Testis (tissue), 3 donors: ENCODE data around the gene TBC1D8B. TPM values are rescaled to one million over a fixed set of nuclear protein-coding genes. Genes with fewer than 3 reads are reported as not detected.

Source experiments
- DNase-seq: peaks from one replicate; pipeline ENCODE4 v3.0.0-alpha.2; 2019
- H3K27ac ChIP-seq, 2 donors: fragments of 200-600 bp; sonication (generic); one replicate each; pipeline ENCODE4 v1.5.1; 2019
- H3K27me3 ChIP-seq: fragments of 200-600 bp; sonication (generic); one replicate; pipeline ENCODE4 v1.5.1; 2019
- H3K36me3 ChIP-seq: fragments of 200-600 bp; sonication (generic); one replicate; pipeline ENCODE4 v1.5.1; 2017; ENCODE audit warnings: low read depth; ENCODE audit errors: missing control alignments
- H3K4me1 ChIP-seq: fragments of 200-600 bp; sonication (generic); one replicate; pipeline ENCODE4 v1.5.1; 2019
- H3K4me3 ChIP-seq, 2 donors: fragments of 200-600 bp; sonication (generic); one replicate each; pipeline ENCODE4 v1.5.1; 2017 to 2019
- H3K9me3 ChIP-seq: fragments of 200-600 bp; sonication (generic); one replicate; pipeline ENCODE4 v1.5.1; 2017
- POLR2A ChIP-seq: fragments of 450-650 bp; IDR thresholded peaks from one replicate; pipeline ENCODE4 v1.6.1; 2017; ENCODE audit warnings: antibody characterized with exemption, mild to moderate bottlenecking, moderate library complexity
- WGBS, 2 donors: methylation state at CpG; one replicate each; pipeline ENCODE4 v1.1.5; 2018; 5-methylcytosine and 5-hydroxymethylcytosine counted together
- intact Hi-C: fragments of 100-400 bp; cut with DNase I; formaldehyde crosslinking; loops from one replicate; pipeline ENCODE4 v1.15.1; 2023; ENCODE audit warnings: low total_unique reads
- polyA plus RNA-seq: library from polyadenylated mRNA; stranded (reverse); fragments of 350-450 nt; fragmentation: Illumina TruSeq; extraction: RNeasy Lipid Tissue Mini Kit (QIAGEN cat#74804); gene quantifications from one replicate; pipeline ENCODE4 v1.2.3, GENCODE V29; 2014; ENCODE audit warnings: low read depth, low replicate concordance; ENCODE audit not compliant: insufficient read depth
- total RNA-seq, 2 donors: library from RNA; depleted of rRNA; stranded (reverse); fragments of >200 nt; gene quantifications; one replicate each; pipeline ENCODE4 v1.2.3, GENCODE V29; 2016
- TF ChIP-seq, protein P1 (sequence below), 3 experiments: fragments of 450-650 bp in 2 of 3; fragments of 200-600 bp in 1 of 3; sonication (generic) in 1 of 3; IDR thresholded peaks; one replicate each; pipeline ENCODE4 v1.5.1; 2016 to 2019; ENCODE audit warnings: antibody characterized with exemption in 3 of 3, mild to moderate bottlenecking in 2 of 3, moderate library complexity in 1 of 3

Gene TBC1D8B
- total and polyA plus RNA-seq, 3 donors from 2014 or later = 6.1 to 27.0 (median 23.8) TPM

DNA sequence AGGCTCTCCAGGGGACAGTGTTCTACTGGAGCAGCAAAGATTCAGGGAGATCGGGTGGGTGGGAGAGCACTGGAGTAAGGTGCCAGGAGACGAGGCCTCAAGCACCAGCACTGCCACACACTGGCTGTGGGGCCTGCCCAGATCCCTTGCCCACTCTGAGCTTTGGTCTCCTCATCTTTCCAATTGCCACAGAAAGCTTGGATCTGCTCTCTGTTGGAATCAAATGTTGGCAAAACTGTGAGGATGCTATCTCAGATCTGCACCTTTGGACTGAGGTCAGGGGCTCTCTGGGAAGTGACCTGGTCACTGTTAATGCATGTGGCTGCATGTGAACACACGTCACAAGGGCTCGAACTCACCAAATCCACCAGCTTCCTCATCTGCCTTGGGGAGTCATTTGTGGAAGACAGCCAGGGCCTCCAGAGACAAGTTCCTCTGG lies 99.3 kb downstream of the TBC1D8B start:
- Histone ChIP-seq H3K4me3 (no peak overlapping the region), H3K4me1 (no peaks in the 10 kb centered on the region), H3K9me3 (no peaks in the 10 kb centered on the region), H3K27ac (no peak overlapping the region), H3K36me3 (no peaks in the 10 kb centered on the region), H3K27me3 (no peaks in the 10 kb centered on the region)
- intact Hi-C loops = no loop called here
- DNase-seq = no peak
- 80 to 89% methylated on average over 1 to 4 of the region's 4 CpGs for WGBS, 2 donors
- TF ChIP-seq, protein P1, sequence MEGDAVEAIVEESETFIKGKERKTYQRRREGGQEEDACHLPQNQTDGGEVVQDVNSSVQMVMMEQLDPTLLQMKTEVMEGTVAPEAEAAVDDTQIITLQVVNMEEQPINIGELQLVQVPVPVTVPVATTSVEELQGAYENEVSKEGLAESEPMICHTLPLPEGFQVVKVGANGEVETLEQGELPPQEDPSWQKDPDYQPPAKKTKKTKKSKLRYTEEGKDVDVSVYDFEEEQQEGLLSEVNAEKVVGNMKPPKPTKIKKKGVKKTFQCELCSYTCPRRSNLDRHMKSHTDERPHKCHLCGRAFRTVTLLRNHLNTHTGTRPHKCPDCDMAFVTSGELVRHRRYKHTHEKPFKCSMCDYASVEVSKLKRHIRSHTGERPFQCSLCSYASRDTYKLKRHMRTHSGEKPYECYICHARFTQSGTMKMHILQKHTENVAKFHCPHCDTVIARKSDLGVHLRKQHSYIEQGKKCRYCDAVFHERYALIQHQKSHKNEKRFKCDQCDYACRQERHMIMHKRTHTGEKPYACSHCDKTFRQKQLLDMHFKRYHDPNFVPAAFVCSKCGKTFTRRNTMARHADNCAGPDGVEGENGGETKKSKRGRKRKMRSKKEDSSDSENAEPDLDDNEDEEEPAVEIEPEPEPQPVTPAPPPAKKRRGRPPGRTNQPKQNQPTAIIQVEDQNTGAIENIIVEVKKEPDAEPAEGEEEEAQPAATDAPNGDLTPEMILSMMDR (IDR thresholded peaks at IDR 0.05) = no peak
- no peak for TF ChIP-seq POLR2A

DNA sequence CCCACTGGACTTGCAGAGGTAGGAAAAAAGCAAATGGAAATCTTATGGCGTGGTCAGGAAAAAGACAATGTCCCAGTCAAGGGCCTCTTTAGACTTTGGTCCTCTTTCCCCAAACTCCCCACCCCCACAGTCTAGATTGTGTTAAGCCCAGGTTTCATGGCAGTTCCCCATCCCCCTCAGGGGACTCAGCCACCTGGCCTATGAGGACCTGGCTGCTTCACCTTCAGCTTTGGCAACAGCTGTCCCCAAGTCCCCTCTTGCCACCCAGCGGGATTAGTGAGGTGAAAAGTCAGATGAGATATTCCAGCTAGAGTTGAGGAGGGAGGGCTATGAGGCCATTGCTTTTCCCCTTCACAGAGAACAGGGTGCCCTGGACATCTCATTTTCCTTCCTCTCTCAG lies 100.2 kb downstream of the TBC1D8B start:
- DNase-seq = no peak
- intact Hi-C loops = no loop called here
- no peaks in the 10 kb centered on the region for H3K27me3 ChIP-seq
- no peaks in the 10 kb centered on the region for H3K9me3 ChIP-seq
- TF ChIP-seq POLR2A = no peak
- TF ChIP-seq, protein P1 (IDR thresholded peaks at IDR 0.05) = no peak
- 90% methylated on average over 2 of the region's 2 CpGs; no CpG with 5 or more reads in 1 of the 2 donors for WGBS, 2 donors
- no peak overlapping the region for H3K4me3 ChIP-seq
- H3K36me3 ChIP-seq = no peaks in the 10 kb centered on the region
- no peak overlapping the region for H3K27ac ChIP-seq
- no peaks in the 10 kb centered on the region for H3K4me1 ChIP-seq

DNA sequence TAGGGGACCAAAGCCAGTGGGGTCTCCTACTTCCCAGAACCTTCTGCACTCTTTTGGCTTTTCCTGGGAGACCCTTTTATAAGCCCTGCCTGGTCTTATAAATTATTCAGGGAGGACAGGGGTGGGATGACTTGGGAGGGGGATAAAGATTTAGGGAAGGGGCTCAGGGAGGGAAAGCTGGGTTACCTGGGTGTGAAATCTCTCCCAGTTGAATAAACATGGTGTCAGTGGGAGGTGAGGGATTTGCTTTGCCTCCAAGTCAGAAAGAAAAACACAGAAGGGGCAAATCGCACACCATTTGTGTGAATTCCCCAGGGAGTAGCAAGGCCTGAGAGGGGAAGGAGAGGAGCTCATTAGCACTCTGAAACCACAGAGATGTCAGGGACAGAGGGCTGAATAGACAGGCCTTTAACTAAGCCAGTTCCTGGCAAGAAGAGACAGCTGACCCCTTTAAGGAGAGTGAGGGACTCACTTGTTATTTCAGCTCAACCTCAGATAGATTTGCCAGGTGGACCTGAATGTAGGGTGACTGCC lies 100.9 kb downstream of the TBC1D8B start, which contains the start of gene RIPPLY1:
Gene RIPPLY1, minus strand, starts transcription at position 51 of the 534 bp plus-strand sequence. CDS start 54 bp downstream, outside the sequence.
- DNase-seq = no peak
- WGBS, 2 donors = 89 to 90% methylated on average over 1 of the region's 1 CpG
- H3K27me3 ChIP-seq = no peaks in the 10 kb centered on the region
- H3K27ac ChIP-seq = no peak within 1 kb of the TSS
- H3K4me1 ChIP-seq = no peaks in the 10 kb centered on the region
- TF ChIP-seq POLR2A = no peak
- TF ChIP-seq, protein P1 (IDR thresholded peaks at IDR 0.05) = no peak
- H3K9me3 ChIP-seq = no peaks in the 10 kb centered on the region
- H3K36me3 ChIP-seq = no peaks in the 10 kb centered on the region
- H3K4me3 ChIP-seq = no peak within 1 kb of the TSS
- intact Hi-C loops = no loop called here

DNA sequence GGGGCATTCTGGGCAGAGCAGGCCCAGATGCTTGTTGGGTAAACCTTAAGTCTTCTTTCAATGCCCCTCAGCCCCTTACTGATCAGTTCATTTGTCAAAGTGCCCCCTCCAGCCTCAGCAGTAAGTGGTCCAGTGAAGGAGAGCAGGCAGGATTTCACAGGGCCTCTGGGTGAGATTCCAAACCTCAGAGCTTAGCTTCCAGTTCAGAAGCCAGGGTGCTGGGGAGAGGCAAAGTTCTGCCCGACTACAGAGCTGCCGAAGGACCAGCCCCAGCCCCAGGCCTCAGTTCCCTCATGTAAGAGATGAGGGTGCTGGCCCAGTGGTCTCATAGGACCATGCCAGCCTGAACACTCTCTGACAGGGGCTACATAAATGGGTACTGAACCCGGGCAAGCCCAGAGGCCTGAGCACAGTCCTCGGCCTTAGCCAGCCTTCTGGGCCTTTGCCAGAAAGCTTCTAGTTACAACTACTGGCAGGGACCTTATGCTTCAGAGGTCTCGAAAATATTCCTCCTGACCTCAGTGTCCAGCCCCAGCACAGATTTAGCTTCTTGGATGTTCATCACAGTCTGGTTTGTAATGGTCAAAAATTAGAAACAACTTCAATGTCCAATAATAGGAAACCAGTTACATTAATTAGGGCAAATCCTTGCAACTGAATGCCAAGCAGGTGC lies 101.5 kb downstream of the TBC1D8B start:
- Histone ChIP-seq H3K4me1 (no peaks in the 10 kb centered on the region), H3K4me3 (no peak overlapping the region), H3K27ac (no peak overlapping the region), H3K36me3 (no peaks in the 10 kb centered on the region), H3K27me3 (no peaks in the 10 kb centered on the region), H3K9me3 (no peaks in the 10 kb centered on the region)
- 83 to 93% methylated on average over 1 to 5 of the region's 5 CpGs for WGBS, 2 donors
- intact Hi-C loops = no loop called here
- no peak for DNase-seq
- TF ChIP-seq POLR2A = no peak
- TF ChIP-seq, protein P1 (IDR thresholded peaks at IDR 0.05) = no peak
